Kidney (tissue), 14 donors: ENCODE data around the gene OCEL1. TPM values are rescaled to one million over a fixed set of nuclear protein-coding genes. Genes with fewer than 3 reads are reported as not detected.
"Not testable (repeated sequence)": the region's sequence is repeated elsewhere in the genome, so short reads cannot be mapped to it uniquely, and the experiment has no call there.

Source experiments
- DNase-seq, 5 donors: peaks; one replicate each; pipeline ENCODE4 v3.0.0-alpha.2; 2013 to 2020
- FAIRE-seq: peaks from 2 replicates; lab custom pipeline; 2012; peaks lifted over from hg19 to GRCh38; lab: Jason Lieb, UNC
- H3K27ac ChIP-seq, 2 donors: one replicate each; pipeline ENCODE4 v1.7.0; 2013; ENCODE audit warnings: low read depth in 2 of 2, low read length in 2 of 2, inconsistent platforms in 1 of 2
- H3K27me3 ChIP-seq: one replicate; pipeline ENCODE4 v1.7.1; 2013; ENCODE audit warnings: low read length, inconsistent platforms; ENCODE audit not compliant: control insufficient read depth, insufficient read depth
- H3K36me3 ChIP-seq, 3 donors: one replicate each; pipeline versions ENCODE4 v1.7.0 to v1.7.1; 2013; ENCODE audit warnings: low read length in 3 of 3, control low read depth in 1 of 3, inconsistent platforms in 1 of 3; ENCODE audit not compliant: insufficient read depth in 3 of 3, control insufficient read depth in 2 of 3
- H3K4me1 ChIP-seq, 3 donors: one replicate each; pipeline versions ENCODE4 v1.7.0 to v1.7.1; 2013; ENCODE audit warnings: low read length in 3 of 3, inconsistent platforms in 1 of 3, low read depth in 1 of 3; ENCODE audit not compliant: control insufficient read depth in 2 of 3, insufficient read depth in 2 of 3
- H3K4me3 ChIP-seq, 3 donors: one replicate each; pipeline versions ENCODE4 v1.7.0 to v1.8.1; 2013; ENCODE audit warnings: low read length in 3 of 3, control low read depth in 1 of 3, inconsistent platforms in 1 of 3
- H3K9ac ChIP-seq, 3 donors: one replicate each; pipeline versions ENCODE4 v1.7.0 to v1.7.1; 2013; ENCODE audit warnings: low read length in 3 of 3, control low read depth in 1 of 3, inconsistent platforms in 1 of 3
- H3K9me3 ChIP-seq, 3 donors: one replicate each; pipeline versions ENCODE4 v1.7.0 to v1.7.1; 2013; ENCODE audit warnings: low read length in 3 of 3, control low read depth in 1 of 3, inconsistent platforms in 1 of 3; ENCODE audit not compliant: control insufficient read depth in 2 of 3, insufficient read depth in 1 of 3
- intact Hi-C: fragments of 100-400 bp; cut with DNase I; formaldehyde crosslinking; loops from one replicate; pipeline ENCODE4 v1.11.1; 2022
- polyA plus RNA-seq: library from polyadenylated mRNA; stranded (reverse); fragments of 350-450 nt; fragmentation: Illumina TruSeq; extraction: RNeasy Lipid Tissue Mini Kit (QIAGEN cat#74804); gene quantifications from one replicate; pipeline ENCODE4 v1.2.3, GENCODE V29; 2014; ENCODE audit warnings: low read depth, low replicate concordance; ENCODE audit not compliant: insufficient read depth
- total RNA-seq: library from RNA; stranded (reverse); fragmentation: NEBNext Ultra II Directional; extraction: Animal tissue kit (Norgen Biotek cat#: 25700); gene quantifications from one replicate; pipeline ENCODE4 v1.2.1, GENCODE V29; 2021
- TF ChIP-seq, protein P1 (sequence below): IDR thresholded peaks from 3 replicates; pipeline ENCODE4 v1.5.1; 2012; ENCODE audit warnings: mild to moderate bottlenecking, moderate library complexity, borderline replicate concordance; ENCODE audit not compliant: insufficient read depth; ENCODE audit errors: extremely low read depth
- donor health status: control.
- donor health status: control.
- donor health status: control.
- donor health status: control.
- donor health status: control.
- donor health status: DM: yes; HTN: yes; CAD: no.
- donor health status: Normal renal cell carcinoma (clear cell type).

Gene OCEL1
- total and polyA plus RNA-seq, 2 donors from 2014 or later, result 35.3 to 80.1 TPM

DNA sequence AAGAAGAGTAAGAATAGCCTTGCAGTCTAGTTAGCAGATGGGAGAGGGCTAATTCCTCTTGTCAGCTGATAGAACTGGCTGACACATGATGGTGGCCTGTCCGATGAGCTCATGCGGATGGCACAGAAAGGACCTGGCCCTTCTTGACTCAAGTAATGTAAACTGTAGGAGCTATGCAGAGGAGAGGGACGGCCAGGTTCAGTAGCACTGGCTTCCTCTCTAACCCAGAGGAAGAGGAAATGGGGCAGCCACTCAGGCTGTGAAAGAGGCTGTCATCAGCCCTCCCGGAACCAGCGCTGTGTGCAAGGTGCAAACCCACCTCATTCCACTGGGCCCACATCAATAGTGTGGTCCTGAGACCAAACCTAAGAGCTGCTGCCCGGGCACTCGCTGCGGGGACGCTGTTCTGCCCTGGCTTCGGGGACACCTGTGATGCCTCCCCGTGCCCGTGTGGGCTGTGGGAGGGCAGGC lies 41.6 kb upstream of the OCEL1 start:
- Histone ChIP-seq H3K9me3 (no peaks in the 10 kb centered on the region), H3K36me3 (peaks cover 2 to 10% (median 7%) of the 10 kb centered on the region in 3 donors), H3K27me3 (no peaks in the 10 kb centered on the region), H3K4me3 (no peak overlapping the region), H3K9ac (no peak overlapping the region), H3K4me1 (no peaks in the 10 kb centered on the region), H3K27ac (no peak overlapping the region)
- intact Hi-C loops, result no loop called here
- DNase-seq (no peak), FAIRE-seq (no peak)
- TF ChIP-seq, protein P1, sequence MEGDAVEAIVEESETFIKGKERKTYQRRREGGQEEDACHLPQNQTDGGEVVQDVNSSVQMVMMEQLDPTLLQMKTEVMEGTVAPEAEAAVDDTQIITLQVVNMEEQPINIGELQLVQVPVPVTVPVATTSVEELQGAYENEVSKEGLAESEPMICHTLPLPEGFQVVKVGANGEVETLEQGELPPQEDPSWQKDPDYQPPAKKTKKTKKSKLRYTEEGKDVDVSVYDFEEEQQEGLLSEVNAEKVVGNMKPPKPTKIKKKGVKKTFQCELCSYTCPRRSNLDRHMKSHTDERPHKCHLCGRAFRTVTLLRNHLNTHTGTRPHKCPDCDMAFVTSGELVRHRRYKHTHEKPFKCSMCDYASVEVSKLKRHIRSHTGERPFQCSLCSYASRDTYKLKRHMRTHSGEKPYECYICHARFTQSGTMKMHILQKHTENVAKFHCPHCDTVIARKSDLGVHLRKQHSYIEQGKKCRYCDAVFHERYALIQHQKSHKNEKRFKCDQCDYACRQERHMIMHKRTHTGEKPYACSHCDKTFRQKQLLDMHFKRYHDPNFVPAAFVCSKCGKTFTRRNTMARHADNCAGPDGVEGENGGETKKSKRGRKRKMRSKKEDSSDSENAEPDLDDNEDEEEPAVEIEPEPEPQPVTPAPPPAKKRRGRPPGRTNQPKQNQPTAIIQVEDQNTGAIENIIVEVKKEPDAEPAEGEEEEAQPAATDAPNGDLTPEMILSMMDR, result no peak

DNA sequence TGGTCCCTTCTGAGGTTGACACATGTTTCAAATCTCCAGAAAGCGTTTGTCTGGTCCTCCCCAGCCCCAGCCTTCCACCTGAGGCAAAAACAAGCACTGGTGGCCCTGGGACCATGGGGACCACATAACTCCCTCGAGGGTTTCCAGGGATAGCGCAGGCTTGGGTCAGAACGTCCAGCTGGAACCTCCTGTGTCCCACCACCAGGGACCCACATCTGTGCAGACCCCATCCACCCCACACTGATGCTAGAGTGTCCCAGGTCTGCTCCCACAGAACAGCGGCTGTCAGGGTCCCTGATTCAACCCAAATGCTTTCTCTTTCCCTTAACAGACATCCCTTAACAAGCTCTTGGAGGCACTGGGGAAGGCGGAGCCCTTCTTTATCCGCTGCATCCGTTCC lies 40.4 kb upstream of the OCEL1 start:
- H3K27me3 ChIP-seq, result no peaks in the 10 kb centered on the region
- H3K9me3 ChIP-seq, result no peaks in the 10 kb centered on the region
- FAIRE-seq (no peak), DNase-seq (no peak)
- intact Hi-C loops, result no loop called here
- no peak overlapping the region for H3K4me3 ChIP-seq
- no peak overlapping the region for H3K27ac ChIP-seq
- H3K4me1 ChIP-seq, result no peaks in the 10 kb centered on the region
- no peak overlapping the region for H3K9ac ChIP-seq
- peaks cover 2 to 13% (median 7%) of the 10 kb centered on the region in 3 donors for H3K36me3 ChIP-seq
- TF ChIP-seq, protein P1, result no peak

DNA sequence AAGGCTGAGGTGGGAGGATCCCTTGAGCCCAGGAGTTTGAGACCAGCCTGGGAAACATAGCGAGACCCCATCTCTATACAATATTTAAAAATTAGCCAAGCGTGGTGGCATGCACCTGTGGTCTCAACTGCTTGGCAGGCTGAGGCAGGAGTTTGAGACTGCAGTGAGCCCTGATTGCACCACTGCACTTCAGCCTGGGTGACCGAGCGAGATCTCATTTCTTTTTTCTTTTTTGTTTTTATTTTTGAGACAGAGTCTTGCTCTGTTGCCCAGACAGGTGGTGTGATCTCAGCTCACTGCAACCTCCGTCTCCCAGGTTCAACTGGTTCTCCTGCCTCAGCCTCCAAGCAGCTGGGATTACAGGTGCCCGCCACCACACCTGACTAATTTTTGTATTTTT lies 34.3 kb upstream of the OCEL1 start:
- H3K27me3 ChIP-seq, intact Hi-C loops, FAIRE-seq, H3K4me3 ChIP-seq, H3K9ac ChIP-seq, H3K9me3 ChIP-seq, H3K27ac ChIP-seq, H3K4me1 ChIP-seq: not testable (repeated sequence)
- peak in 1 of 5 donors; percentile 12 for DNase-seq
- H3K36me3 ChIP-seq, result peaks cover 4 to 28% (median 27%) of the 10 kb centered on the region in 3 donors

DNA sequence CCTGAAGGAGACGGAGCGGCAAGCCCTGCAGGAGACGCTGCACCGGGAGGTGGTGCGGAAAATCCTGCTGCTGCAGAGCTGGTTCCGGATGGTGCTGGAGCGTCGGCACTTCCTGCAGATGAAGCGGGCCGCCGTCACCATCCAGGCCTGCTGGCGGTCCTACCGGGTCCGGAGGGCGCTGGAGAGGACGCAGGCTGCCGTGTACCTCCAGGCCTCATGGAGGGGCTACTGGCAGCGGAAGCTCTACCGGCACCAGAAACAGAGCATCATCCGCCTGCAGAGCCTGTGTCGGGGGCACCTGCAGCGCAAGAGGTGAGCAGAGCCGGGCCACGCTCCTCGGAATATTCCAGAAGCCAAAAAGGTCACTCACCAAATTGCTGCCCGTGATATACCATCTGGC lies 33.3 kb upstream of the OCEL1 start:
- TF ChIP-seq, protein P1, result no peak
- no peak for FAIRE-seq

More for the DNA sequence above, 33.3 kb upstream of the OCEL1 start:
- no peaks in the 10 kb centered on the region for H3K27me3 ChIP-seq
- no peak overlapping the region for H3K27ac ChIP-seq
- peak in 1 of 5 donors; percentile 65 for DNase-seq
- no peak overlapping the region for H3K9ac ChIP-seq
- no peaks in the 10 kb centered on the region for H3K9me3 ChIP-seq
- H3K4me1 ChIP-seq, result no peaks in the 10 kb centered on the region
- intact Hi-C loops, result no loop called here
- peaks cover 2 to 27% (median 25%) of the 10 kb centered on the region in 3 donors for H3K36me3 ChIP-seq
- no peak overlapping the region for H3K4me3 ChIP-seq
